ENCODE data around the gene PAPSS2. TPM values are rescaled to one million over a fixed set of nuclear protein-coding genes. Genes with fewer than 3 reads are reported as not detected.

PAPSS2 gene
- 18.7 to 25.1 TPM (median 22.7 TPM) in 5 replicates for total RNA-seq (2022; extraction: Qiagen RNA extraction; ENCODE audit: low read depth)

GRCh38 chr10:87659571-87660483, at the start of gene PAPSS2:
Gene PAPSS2 (plus strand): TSS chr10:87659878. CDS start chr10:87659982, 104 bp downstream.

Other genes with a start within 250 kb of the PAPSS2 start
- 12.2 to 29.4 TPM (median 27.0 TPM) in 5 replicates for gene MINPP1, start 155.0 kb upstream of the PAPSS2 start, total RNA-seq (2022; extraction: Qiagen RNA extraction; ENCODE audit: low read depth)
- gene ATAD1, start 158.3 kb downstream of the PAPSS2 start, total RNA-seq (2022; extraction: Qiagen RNA extraction; ENCODE audit: low read depth) = 22.6 to 56.6 TPM (median 46.0 TPM) in 5 replicates
- gene KLLN, start 203.7 kb downstream of the PAPSS2 start, total RNA-seq (2022; extraction: Qiagen RNA extraction; ENCODE audit: low read depth) = 0.39 to 0.54 TPM (median 0.47 TPM) in 5 replicates
- 30.0 to 66.6 TPM (median 45.8 TPM) in 5 replicates for gene PTEN, start 203.7 kb downstream of the PAPSS2 start, total RNA-seq (2022; extraction: Qiagen RNA extraction; ENCODE audit: low read depth)